ENCODE measurements around the gene NAGPA. TPM values are rescaled to one million over a fixed set of nuclear protein-coding genes. Genes with fewer than 3 reads are reported as not detected.

Gene NAGPA
- total and polyA plus RNA-seq, 2 experiments from 2014 or later = 6.3 to 20.7 TPM

DNA sequence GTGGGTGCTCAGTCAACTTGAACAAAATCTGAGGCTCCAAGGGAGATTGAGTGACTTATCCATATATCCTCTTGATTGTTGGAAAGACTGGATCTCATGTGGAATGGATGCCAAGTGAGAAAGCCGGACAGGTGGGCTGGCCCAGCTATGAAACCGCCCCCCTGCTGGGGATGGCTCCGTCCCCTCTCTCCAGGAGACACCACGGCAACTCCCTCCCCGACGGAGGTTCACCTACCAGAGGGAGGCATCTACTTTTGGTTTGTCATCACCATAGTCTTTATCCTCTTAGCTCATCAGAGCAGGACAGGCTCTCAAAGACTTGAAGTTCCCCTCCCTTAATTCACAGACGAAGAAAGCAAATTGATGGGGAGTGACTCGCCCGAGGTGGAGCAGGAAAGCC lies 36.1 kb upstream of the NAGPA start:
- Histone ChIP-seq H3K4me1 (ENCODE audit: insufficient read depth) (peaks cover 7% of the 10 kb centered on the region), H3K4me3 (no peak overlapping the region), H3K36me3 (ENCODE audit: insufficient read depth) (no peaks in the 10 kb centered on the region), H3K27ac (ENCODE audit: low read depth) (no peak overlapping the region), H3K27me3 (ENCODE audit: insufficient read depth) (no peaks in the 10 kb centered on the region), H2AFZ (no peak overlapping the region), H3K9me2 (ENCODE audit: insufficient read depth) (no peaks in the 10 kb centered on the region), H4K20me1 (replicated peaks; ENCODE audit: insufficient read depth) (no peaks in the 10 kb centered on the region), H3K4me2 (no peak overlapping the region), H3K79me2 (replicated peaks; ENCODE audit: insufficient read depth) (peaks cover 28% of the 10 kb centered on the region), H3F3A (replicated peaks; ENCODE audit: low read depth) (no peaks in the 10 kb centered on the region; the same call in 1 of the 2 replicates)
- no peak for TF ChIP-seq ZNF114 (CRISPR knock-in tag; IDR thresholded peaks at IDR 0.05)
- TF ChIP-seq, protein P1, sequence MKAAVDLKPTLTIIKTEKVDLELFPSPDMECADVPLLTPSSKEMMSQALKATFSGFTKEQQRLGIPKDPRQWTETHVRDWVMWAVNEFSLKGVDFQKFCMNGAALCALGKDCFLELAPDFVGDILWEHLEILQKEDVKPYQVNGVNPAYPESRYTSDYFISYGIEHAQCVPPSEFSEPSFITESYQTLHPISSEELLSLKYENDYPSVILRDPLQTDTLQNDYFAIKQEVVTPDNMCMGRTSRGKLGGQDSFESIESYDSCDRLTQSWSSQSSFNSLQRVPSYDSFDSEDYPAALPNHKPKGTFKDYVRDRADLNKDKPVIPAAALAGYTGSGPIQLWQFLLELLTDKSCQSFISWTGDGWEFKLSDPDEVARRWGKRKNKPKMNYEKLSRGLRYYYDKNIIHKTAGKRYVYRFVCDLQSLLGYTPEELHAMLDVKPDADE (IDR thresholded peaks at IDR 0.05) = no peak
- TF ChIP-seq, protein P2, sequence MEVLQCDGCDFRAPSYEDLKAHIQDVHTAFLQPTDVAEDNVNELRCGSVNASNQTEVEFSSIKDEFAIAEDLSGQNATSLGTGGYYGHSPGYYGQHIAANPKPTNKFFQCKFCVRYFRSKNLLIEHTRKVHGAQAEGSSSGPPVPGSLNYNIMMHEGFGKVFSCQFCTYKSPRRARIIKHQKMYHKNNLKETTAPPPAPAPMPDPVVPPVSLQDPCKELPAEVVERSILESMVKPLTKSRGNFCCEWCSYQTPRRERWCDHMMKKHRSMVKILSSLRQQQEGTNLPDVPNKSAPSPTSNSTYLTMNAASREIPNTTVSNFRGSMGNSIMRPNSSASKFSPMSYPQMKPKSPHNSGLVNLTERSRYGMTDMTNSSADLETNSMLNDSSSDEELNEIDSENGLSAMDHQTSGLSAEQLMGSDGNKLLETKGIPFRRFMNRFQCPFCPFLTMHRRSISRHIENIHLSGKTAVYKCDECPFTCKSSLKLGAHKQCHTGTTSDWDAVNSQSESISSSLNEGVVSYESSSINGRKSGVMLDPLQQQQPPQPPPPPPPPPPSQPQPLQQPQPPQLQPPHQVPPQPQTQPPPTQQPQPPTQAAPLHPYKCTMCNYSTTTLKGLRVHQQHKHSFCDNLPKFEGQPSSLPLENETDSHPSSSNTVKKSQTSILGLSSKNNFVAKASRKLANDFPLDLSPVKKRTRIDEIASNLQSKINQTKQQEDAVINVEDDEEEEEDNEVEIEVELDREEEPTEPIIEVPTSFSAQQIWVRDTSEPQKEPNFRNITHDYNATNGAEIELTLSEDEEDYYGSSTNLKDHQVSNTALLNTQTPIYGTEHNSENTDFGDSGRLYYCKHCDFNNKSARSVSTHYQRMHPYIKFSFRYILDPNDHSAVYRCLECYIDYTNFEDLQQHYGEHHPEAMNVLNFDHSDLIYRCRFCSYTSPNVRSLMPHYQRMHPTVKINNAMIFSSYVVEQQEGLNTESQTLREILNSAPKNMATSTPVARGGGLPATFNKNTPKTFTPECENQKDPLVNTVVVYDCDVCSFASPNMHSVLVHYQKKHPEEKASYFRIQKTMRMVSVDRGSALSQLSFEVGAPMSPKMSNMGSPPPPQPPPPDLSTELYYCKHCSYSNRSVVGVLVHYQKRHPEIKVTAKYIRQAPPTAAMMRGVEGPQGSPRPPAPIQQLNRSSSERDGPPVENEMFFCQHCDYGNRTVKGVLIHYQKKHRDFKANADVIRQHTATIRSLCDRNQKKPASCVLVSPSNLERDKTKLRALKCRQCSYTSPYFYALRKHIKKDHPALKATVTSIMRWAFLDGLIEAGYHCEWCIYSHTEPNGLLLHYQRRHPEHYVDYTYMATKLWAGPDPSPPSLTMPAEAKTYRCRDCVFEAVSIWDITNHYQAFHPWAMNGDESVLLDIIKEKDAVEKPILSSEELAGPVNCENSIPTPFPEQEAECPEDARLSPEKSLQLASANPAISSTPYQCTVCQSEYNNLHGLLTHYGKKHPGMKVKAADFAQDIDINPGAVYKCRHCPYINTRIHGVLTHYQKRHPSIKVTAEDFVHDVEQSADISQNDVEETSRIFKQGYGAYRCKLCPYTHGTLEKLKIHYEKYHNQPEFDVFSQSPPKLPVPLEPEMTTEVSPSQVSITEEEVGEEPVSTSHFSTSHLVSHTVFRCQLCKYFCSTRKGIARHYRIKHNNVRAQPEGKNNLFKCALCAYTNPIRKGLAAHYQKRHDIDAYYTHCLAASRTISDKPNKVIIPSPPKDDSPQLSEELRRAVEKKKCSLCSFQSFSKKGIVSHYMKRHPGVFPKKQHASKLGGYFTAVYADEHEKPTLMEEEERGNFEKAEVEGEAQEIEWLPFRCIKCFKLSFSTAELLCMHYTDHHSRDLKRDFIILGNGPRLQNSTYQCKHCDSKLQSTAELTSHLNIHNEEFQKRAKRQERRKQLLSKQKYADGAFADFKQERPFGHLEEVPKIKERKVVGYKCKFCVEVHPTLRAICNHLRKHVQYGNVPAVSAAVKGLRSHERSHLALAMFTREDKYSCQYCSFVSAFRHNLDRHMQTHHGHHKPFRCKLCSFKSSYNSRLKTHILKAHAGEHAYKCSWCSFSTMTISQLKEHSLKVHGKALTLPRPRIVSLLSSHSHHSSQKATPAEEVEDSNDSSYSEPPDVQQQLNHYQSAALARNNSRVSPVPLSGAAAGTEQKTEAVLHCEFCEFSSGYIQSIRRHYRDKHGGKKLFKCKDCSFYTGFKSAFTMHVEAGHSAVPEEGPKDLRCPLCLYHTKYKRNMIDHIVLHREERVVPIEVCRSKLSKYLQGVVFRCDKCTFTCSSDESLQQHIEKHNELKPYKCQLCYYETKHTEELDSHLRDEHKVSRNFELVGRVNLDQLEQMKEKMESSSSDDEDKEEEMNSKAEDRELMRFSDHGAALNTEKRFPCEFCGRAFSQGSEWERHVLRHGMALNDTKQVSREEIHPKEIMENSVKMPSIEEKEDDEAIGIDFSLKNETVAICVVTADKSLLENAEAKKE (CRISPR knock-in tag; IDR thresholded peaks at IDR 0.05) = no peak
- TF ChIP-seq, protein P3, sequence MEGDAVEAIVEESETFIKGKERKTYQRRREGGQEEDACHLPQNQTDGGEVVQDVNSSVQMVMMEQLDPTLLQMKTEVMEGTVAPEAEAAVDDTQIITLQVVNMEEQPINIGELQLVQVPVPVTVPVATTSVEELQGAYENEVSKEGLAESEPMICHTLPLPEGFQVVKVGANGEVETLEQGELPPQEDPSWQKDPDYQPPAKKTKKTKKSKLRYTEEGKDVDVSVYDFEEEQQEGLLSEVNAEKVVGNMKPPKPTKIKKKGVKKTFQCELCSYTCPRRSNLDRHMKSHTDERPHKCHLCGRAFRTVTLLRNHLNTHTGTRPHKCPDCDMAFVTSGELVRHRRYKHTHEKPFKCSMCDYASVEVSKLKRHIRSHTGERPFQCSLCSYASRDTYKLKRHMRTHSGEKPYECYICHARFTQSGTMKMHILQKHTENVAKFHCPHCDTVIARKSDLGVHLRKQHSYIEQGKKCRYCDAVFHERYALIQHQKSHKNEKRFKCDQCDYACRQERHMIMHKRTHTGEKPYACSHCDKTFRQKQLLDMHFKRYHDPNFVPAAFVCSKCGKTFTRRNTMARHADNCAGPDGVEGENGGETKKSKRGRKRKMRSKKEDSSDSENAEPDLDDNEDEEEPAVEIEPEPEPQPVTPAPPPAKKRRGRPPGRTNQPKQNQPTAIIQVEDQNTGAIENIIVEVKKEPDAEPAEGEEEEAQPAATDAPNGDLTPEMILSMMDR (conservative IDR thresholded peaks at IDR 0.05; ENCODE audit: low read depth in 2 of 2) = no peak
- no peak for TF ChIP-seq ZNF331 (CRISPR knock-in tag; IDR thresholded peaks at IDR 0.05; ENCODE audit: low read depth)
- TF ChIP-seq CREB1 (CRISPR knock-in tag; IDR thresholded peaks at IDR 0.05; ENCODE audit: low read depth) = no peak
- TF ChIP-seq STAT1 (IDR thresholded peaks at IDR 0.05; ENCODE audit: unreplicated experiment) = no peak
- TF ChIP-seq EZH2 (IDR thresholded peaks at IDR 0.05; ENCODE audit: low read depth, unreplicated experiment) = no peak
- TF ChIP-seq, protein P4, sequence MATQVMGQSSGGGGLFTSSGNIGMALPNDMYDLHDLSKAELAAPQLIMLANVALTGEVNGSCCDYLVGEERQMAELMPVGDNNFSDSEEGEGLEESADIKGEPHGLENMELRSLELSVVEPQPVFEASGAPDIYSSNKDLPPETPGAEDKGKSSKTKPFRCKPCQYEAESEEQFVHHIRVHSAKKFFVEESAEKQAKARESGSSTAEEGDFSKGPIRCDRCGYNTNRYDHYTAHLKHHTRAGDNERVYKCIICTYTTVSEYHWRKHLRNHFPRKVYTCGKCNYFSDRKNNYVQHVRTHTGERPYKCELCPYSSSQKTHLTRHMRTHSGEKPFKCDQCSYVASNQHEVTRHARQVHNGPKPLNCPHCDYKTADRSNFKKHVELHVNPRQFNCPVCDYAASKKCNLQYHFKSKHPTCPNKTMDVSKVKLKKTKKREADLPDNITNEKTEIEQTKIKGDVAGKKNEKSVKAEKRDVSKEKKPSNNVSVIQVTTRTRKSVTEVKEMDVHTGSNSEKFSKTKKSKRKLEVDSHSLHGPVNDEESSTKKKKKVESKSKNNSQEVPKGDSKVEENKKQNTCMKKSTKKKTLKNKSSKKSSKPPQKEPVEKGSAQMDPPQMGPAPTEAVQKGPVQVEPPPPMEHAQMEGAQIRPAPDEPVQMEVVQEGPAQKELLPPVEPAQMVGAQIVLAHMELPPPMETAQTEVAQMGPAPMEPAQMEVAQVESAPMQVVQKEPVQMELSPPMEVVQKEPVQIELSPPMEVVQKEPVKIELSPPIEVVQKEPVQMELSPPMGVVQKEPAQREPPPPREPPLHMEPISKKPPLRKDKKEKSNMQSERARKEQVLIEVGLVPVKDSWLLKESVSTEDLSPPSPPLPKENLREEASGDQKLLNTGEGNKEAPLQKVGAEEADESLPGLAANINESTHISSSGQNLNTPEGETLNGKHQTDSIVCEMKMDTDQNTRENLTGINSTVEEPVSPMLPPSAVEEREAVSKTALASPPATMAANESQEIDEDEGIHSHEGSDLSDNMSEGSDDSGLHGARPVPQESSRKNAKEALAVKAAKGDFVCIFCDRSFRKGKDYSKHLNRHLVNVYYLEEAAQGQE (IDR thresholded peaks at IDR 0.05; ENCODE audit: unreplicated experiment) = no peak
- TF ChIP-seq POLR2AphosphoS5 (IDR thresholded peaks at IDR 0.05; ENCODE audit: low read depth) = no peak
- no peak for TF ChIP-seq NANOG (IDR thresholded peaks at IDR 0.05; ENCODE audit: borderline replicate concordance)
- ATAC-seq = no peak
- peaks cover 18% of the 10 kb centered on the region for H3K4me1 Mint-ChIP-seq
- peaks cover 6% of the 10 kb centered on the region; the same call in 2 of the 3 replicates for H3K36me3 Mint-ChIP-seq (ENCODE audit: low read depth)
- no peak for DNase-seq (ENCODE audit: low spot score)
- H3K27ac Mint-ChIP-seq = no peak overlapping the region
- 0 out of 3 replicates have a peak, but pooled peaks cover 3% of the 10 kb centered on the region for H3K9me3 Mint-ChIP-seq
- peaks cover 13% of the 10 kb centered on the region for H3K27me3 Mint-ChIP-seq (ENCODE audit: insufficient read depth, low read depth, poor library complexity)
- no peak overlapping the region; the same call in 2 of the 3 replicates for H3K4me3 Mint-ChIP-seq
